Lower lobe of right lung (tissue), 2 donors: ENCODE results near the gene RPP25L. TPM values are rescaled to one million over a fixed set of nuclear protein-coding genes. Genes with fewer than 3 reads are reported as not detected.

Experiments
- ATAC-seq, 2 donors: fragments of 200-7000 bp; cut with Tn5 transposase; one replicate each; pipeline ENCODE4 v1.9.1; 2020 to 2022; ENCODE audit warnings: mild to moderate bottlenecking in 2 of 2, moderate library complexity in 2 of 2
- DNase-seq: peaks from one replicate; pipeline ENCODE4 v3.0.0-alpha.2; 2020
- H3K27ac ChIP-seq: fragments of 200-600 bp; one replicate; pipeline ENCODE4 v1.8.0; 2022
- H3K27me3 ChIP-seq: fragments of 200-600 bp; one replicate; pipeline ENCODE4 v1.8.0; 2022; ENCODE audit warnings: low read depth
- H3K36me3 ChIP-seq: fragments of 200-600 bp; one replicate; pipeline ENCODE4 v1.8.0; 2022; ENCODE audit warnings: mild to moderate bottlenecking
- H3K4me1 ChIP-seq: fragments of 200-600 bp; one replicate; pipeline ENCODE4 v1.8.0; 2022
- H3K4me3 ChIP-seq: fragments of 200-600 bp; one replicate; pipeline ENCODE4 v1.8.0; 2022; ENCODE audit warnings: mild to moderate bottlenecking
- H3K9me3 ChIP-seq: fragments of 200-600 bp; one replicate; pipeline ENCODE4 v1.8.0; 2022
- CTCF ChIP-seq: fragments of 200-600 bp; IDR thresholded peaks from one replicate; pipeline ENCODE4 v1.8.0; 2022; ENCODE audit warnings: antibody characterized with exemption, mild to moderate bottlenecking
- intact Hi-C: fragments of 100-400 bp; cut with DNase I; formaldehyde crosslinking; loops from one replicate; pipeline ENCODE4 v1.11.0; 2022
- total RNA-seq: library from RNA; stranded (reverse); fragmentation: NEBNext Ultra II Directional; extraction: Animal tissue kit (Norgen Biotek cat#: 25700); gene quantifications from one replicate; pipeline ENCODE4 v1.2.1, GENCODE V29; 2021
- donor health status: DM: no; HTN: yes; CAD: no; lungs with severe emphysema.

The RPP25L gene
- total RNA-seq, 1 donor from 2014 or later: 16.5 TPM

GRCh38 chr9:34629491-34629808 lies 17.6 kb upstream of the RPP25L start:
- Histone ChIP-seq H3K4me3 (peak overlapping the region; percentile 49), H3K4me1 (peaks cover 10% of the 10 kb centered on the region), H3K27ac (no peak overlapping the region), H3K36me3 (no peaks in the 10 kb centered on the region), H3K27me3 (peaks cover 65% of the 10 kb centered on the region), H3K9me3 (no peaks in the 10 kb centered on the region)
- ATAC-seq (no peak), DNase-seq (no peak)
- intact Hi-C loops: no loop called here
- TF ChIP-seq CTCF: no peak

- peaks cover 10% of the 10 kb centered on the region for H3K4me1 ChIP-seq
- TF ChIP-seq CTCF: no peak
- peak; percentile 83 to 91 for ATAC-seq
- peaks cover 71% of the 10 kb centered on the region for H3K27me3 ChIP-seq
- intact Hi-C loops: no loop called here
- DNase-seq: peak; percentile 62
- H3K36me3 ChIP-seq: no peaks in the 10 kb centered on the region
- H3K4me3 ChIP-seq: peak within 1 kb of the TSS; percentile 49
- no peaks in the 10 kb centered on the region for H3K9me3 ChIP-seq
- no peak within 1 kb of the TSS for H3K27ac ChIP-seq
Measured at GRCh38 chr9:34628656-34629490, 17.0 kb upstream of the RPP25L start, which contains the start of gene ARID3C. TSS of gene ARID3C (minus strand) at chr9:34629066. CDS start at chr9:34628014, 1,052 bp downstream.

- peaks cover 16% of the 10 kb centered on the region for H3K4me1 ChIP-seq
- H3K9me3 ChIP-seq: no peaks in the 10 kb centered on the region
- no peak for TF ChIP-seq CTCF
- peaks cover 80% of the 10 kb centered on the region for H3K27me3 ChIP-seq
- intact Hi-C loops: no loop called here
- DNase-seq: no peak
- no peaks in the 10 kb centered on the region for H3K36me3 ChIP-seq
- peak overlapping the region; percentile 49 for H3K4me3 ChIP-seq
- no peak overlapping the region for H3K27ac ChIP-seq
- ATAC-seq: no peak
Measured at GRCh38 chr9:34627716-34628655, 16.1 kb upstream of the RPP25L start.

GRCh38 chr9:34625186-34625486 lies 13.2 kb upstream of the RPP25L start:
- H3K36me3 ChIP-seq: no peaks in the 10 kb centered on the region
- peaks cover 85% of the 10 kb centered on the region for H3K27me3 ChIP-seq
- TF ChIP-seq CTCF: no peak
- H3K27ac ChIP-seq: no peak overlapping the region
- no peak overlapping the region for H3K4me3 ChIP-seq
- ATAC-seq (no peak), DNase-seq (no peak)
- H3K4me1 ChIP-seq: peaks cover 21% of the 10 kb centered on the region
- no peaks in the 10 kb centered on the region for H3K9me3 ChIP-seq
- intact Hi-C loops: no loop called here

GRCh38 chr9:34624475-34625185 lies 12.7 kb upstream of the RPP25L start:
- ATAC-seq (no peak), DNase-seq (no peak)
- intact Hi-C loops: no loop called here
- Histone ChIP-seq H3K36me3 (no peaks in the 10 kb centered on the region), H3K4me3 (no peak overlapping the region), H3K4me1 (peaks cover 24% of the 10 kb centered on the region), H3K9me3 (no peaks in the 10 kb centered on the region), H3K27me3 (peaks cover 80% of the 10 kb centered on the region), H3K27ac (no peak overlapping the region)
- no peak for TF ChIP-seq CTCF
